ENCODE data around the gene MARK4.

GRCh38 chr19:45249261-45250033 is 1.6 kb upstream of the MARK4 start:
- TF ChIP-seq CTCF (IDR thresholded peaks at IDR 0.05) (no peak), POLR2A (IDR thresholded peaks at IDR 0.05) (no peak)
